HL-60 (cell line): Measurements from ENCODE around the gene BNIP5.

Experiments used
- DNase-seq, 2 experiments: peaks; one replicate each; pipeline ENCODE4 v3.0.0-alpha.2; 2010 to 2020; ENCODE audit warnings: low read depth in 1 of 2, low spot score in 1 of 2
- H3K27ac ChIP-seq: fragments of 250-450 bp; sonication (Bioruptor Pico); replicated peaks from 2 replicates; pipeline ENCODE4 v1.5.1; 2020; ENCODE audit warnings: mild to moderate bottlenecking, moderate library complexity
- H3K27me3 ChIP-seq: fragments of 250-450 bp; sonication (Bioruptor Pico); 2 replicates; pipeline ENCODE4 v1.5.1; 2021; ENCODE audit warnings: mild to moderate bottlenecking, moderate library complexity; ENCODE audit not compliant: insufficient read depth, poor library complexity, severe bottlenecking
- H3K4me3 ChIP-seq: replicated peaks from 2 replicates; pipeline ENCODE4 v1.5.1; 2011; ENCODE audit warnings: mild to moderate bottlenecking, control low read depth, low read length; ENCODE audit not compliant: insufficient read depth
- CTCF ChIP-seq: IDR thresholded peaks from one replicate; pipeline ENCODE4 v1.5.1; 2011; ENCODE audit warnings: low read length, control low read depth, inconsistent platforms; ENCODE audit not compliant: insufficient read depth
- GABPA ChIP-seq: IDR thresholded peaks from 2 replicates; pipeline ENCODE4 v1.6.1; 2012; ENCODE audit warnings: low read depth
- POLR2AphosphoS5 ChIP-seq: IDR thresholded peaks from 2 replicates; pipeline ENCODE4 v1.6.1; 2012; ENCODE audit warnings: low read depth
- REST ChIP-seq: IDR thresholded peaks from 2 replicates; pipeline ENCODE4 v1.6.1; 2012; ENCODE audit warnings: low read depth; ENCODE audit not compliant: insufficient replicate concordance
- SPI1 ChIP-seq: IDR thresholded peaks from 2 replicates; pipeline ENCODE4 v1.6.1; 2012; ENCODE audit warnings: low read depth, mild to moderate bottlenecking, borderline replicate concordance

Gene BNIP5

GRCh38 chr6:36320475-36320874 lies 16.2 kb downstream of the BNIP5 start:
- Histone ChIP-seq H3K27ac (no peak overlapping the region), H3K4me3 (no peak overlapping the region), H3K27me3 (no peaks in the 10 kb centered on the region)
- DNase-seq: no peak
- TF ChIP-seq SPI1: no peak

- Histone ChIP-seq H3K4me3 (no peak overlapping the region), H3K27me3 (no peaks in the 10 kb centered on the region), H3K27ac (no peak overlapping the region)
- TF ChIP-seq POLR2AphosphoS5 (no peak), CTCF (no peak)
- DNase-seq: no peak
Observed at GRCh38 chr6:36319821-36320220, 16.9 kb downstream of the BNIP5 start.

GRCh38 chr6:36319436-36319762 lies 17.3 kb downstream of the BNIP5 start:
- H3K27ac ChIP-seq: no peak overlapping the region
- DNase-seq: no peak

GRCh38 chr6:36318690-36319435 lies 17.8 kb downstream of the BNIP5 start:
- H3K27ac ChIP-seq: no peak overlapping the region

More at GRCh38 chr6:36319436-36319762, 17.3 kb downstream of the BNIP5 start:
- no peak overlapping the region for H3K4me3 ChIP-seq
- TF ChIP-seq POLR2AphosphoS5 (no peak), SPI1 (no peak), CTCF (no peak), REST (no peak), GABPA (no peak)
- H3K27me3 ChIP-seq: no peaks in the 10 kb centered on the region

More at GRCh38 chr6:36318690-36319435, 17.8 kb downstream of the BNIP5 start:
- Histone ChIP-seq H3K4me3 (no peak overlapping the region), H3K27me3 (no peaks in the 10 kb centered on the region)
- TF ChIP-seq SPI1 (no peak), REST (no peak), POLR2AphosphoS5 (no peak), CTCF (no peak), GABPA (no peak)
- no peak for DNase-seq
